Body of pancreas (tissue), 4 donors: ENCODE measurements around the gene USP33.

Source experiments
- CTCF ChIP-seq, 7 experiments: fragments of 450-650 bp in 4 of 7; fragments of 200-600 bp in 3 of 7; sonication (generic) in 3 of 7; IDR thresholded peaks; one replicate each; pipeline ENCODE4 v1.5.1; 2016 to 2019; ENCODE audit warnings: antibody characterized with exemption in 7 of 7
- POLR2A ChIP-seq, 3 donors: fragments of 450-650 bp; IDR thresholded peaks; one replicate each; pipeline ENCODE4 v1.6.1; 2016; ENCODE audit warnings: antibody characterized with exemption in 3 of 3, mild to moderate bottlenecking in 2 of 3

- TF ChIP-seq CTCF (IDR thresholded peaks at IDR 0.05) (no peak), POLR2A (IDR thresholded peaks at IDR 0.05) (no peak)
Measured at GRCh38 chr1:77802026-77802425, 42.4 kb upstream of the USP33 start.
